Measurements from ENCODE around the gene TBC1D22A.

Gene TBC1D22A

DNA sequence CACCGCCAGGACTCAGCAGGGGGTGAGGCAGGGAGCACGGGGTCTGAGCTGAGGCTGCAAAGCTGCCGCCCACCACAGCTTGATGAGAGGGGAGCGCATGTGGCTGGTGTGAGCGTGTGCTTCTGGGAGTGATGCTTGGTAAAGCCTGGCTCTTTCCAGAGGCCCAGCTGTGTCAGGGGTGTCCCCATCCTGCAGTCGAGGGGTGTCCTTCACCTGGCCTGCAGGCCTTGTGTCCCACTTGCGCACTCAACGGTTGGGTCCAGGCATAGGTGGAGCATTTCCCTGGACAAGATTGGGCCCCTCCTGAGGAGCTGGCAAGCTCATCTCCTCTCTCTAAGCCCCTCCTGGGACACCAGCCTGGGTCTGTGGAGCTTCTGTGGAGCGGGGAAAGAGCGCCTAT is 273.9 kb downstream of the TBC1D22A start:
- H3K36me3 Mint-ChIP-seq (ENCODE audit: low read depth): no peaks in the 10 kb centered on the region
- no peak overlapping the region for H3K27ac Mint-ChIP-seq
- TF ChIP-seq, protein P1, sequence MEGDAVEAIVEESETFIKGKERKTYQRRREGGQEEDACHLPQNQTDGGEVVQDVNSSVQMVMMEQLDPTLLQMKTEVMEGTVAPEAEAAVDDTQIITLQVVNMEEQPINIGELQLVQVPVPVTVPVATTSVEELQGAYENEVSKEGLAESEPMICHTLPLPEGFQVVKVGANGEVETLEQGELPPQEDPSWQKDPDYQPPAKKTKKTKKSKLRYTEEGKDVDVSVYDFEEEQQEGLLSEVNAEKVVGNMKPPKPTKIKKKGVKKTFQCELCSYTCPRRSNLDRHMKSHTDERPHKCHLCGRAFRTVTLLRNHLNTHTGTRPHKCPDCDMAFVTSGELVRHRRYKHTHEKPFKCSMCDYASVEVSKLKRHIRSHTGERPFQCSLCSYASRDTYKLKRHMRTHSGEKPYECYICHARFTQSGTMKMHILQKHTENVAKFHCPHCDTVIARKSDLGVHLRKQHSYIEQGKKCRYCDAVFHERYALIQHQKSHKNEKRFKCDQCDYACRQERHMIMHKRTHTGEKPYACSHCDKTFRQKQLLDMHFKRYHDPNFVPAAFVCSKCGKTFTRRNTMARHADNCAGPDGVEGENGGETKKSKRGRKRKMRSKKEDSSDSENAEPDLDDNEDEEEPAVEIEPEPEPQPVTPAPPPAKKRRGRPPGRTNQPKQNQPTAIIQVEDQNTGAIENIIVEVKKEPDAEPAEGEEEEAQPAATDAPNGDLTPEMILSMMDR (IDR thresholded peaks at IDR 0.05; ENCODE audit: unreplicated experiment in 3 of 3): no peak
- H3K27me3 Mint-ChIP-seq (ENCODE audit: low read depth): peaks cover 6% of the 10 kb centered on the region
- no peak overlapping the region for H3K4me3 Mint-ChIP-seq
- H3K9me3 Mint-ChIP-seq: no peaks in the 10 kb centered on the region
- peaks cover 2% of the 10 kb centered on the region for H3K4me1 Mint-ChIP-seq

GRCh38 chr22:47036936-47037485 is 274.6 kb downstream of the TBC1D22A start:
- no peaks in the 10 kb centered on the region for H3K36me3 Mint-ChIP-seq (ENCODE audit: low read depth)
- TF ChIP-seq, protein P1 (IDR thresholded peaks at IDR 0.05; ENCODE audit: unreplicated experiment in 3 of 3): no peak
- H3K4me3 Mint-ChIP-seq: no peak overlapping the region
- H3K27me3 Mint-ChIP-seq (ENCODE audit: low read depth): peaks cover 6% of the 10 kb centered on the region
- H3K27ac Mint-ChIP-seq: no peak overlapping the region
- H3K9me3 Mint-ChIP-seq: no peaks in the 10 kb centered on the region
- H3K4me1 Mint-ChIP-seq: peaks cover 4% of the 10 kb centered on the region

GRCh38 chr22:47038206-47038835 is 275.9 kb downstream of the TBC1D22A start:
- Mint-ChIP-seq H3K4me1 (peaks cover 5% of the 10 kb centered on the region), H3K9me3 (no peaks in the 10 kb centered on the region), H3K36me3 (ENCODE audit: low read depth) (no peaks in the 10 kb centered on the region), H3K27ac (peak overlapping the region in 1 of 3 experiments; percentile 40), H3K4me3 (no peak overlapping the region), H3K27me3 (ENCODE audit: low read depth) (peaks cover 4% of the 10 kb centered on the region)
- TF ChIP-seq, protein P1 (IDR thresholded peaks at IDR 0.05; ENCODE audit: unreplicated experiment in 3 of 3): no peak

GRCh38 chr22:47039356-47039755 is 276.9 kb downstream of the TBC1D22A start:
- Mint-ChIP-seq H3K27ac (no peak overlapping the region), H3K27me3 (ENCODE audit: low read depth) (no peaks in the 10 kb centered on the region), H3K9me3 (no peaks in the 10 kb centered on the region), H3K4me1 (peaks cover 15% of the 10 kb centered on the region), H3K36me3 (ENCODE audit: low read depth) (no peaks in the 10 kb centered on the region), H3K4me3 (no peak overlapping the region)
- TF ChIP-seq, protein P1 (IDR thresholded peaks at IDR 0.05; ENCODE audit: unreplicated experiment in 3 of 3): no peak

DNA sequence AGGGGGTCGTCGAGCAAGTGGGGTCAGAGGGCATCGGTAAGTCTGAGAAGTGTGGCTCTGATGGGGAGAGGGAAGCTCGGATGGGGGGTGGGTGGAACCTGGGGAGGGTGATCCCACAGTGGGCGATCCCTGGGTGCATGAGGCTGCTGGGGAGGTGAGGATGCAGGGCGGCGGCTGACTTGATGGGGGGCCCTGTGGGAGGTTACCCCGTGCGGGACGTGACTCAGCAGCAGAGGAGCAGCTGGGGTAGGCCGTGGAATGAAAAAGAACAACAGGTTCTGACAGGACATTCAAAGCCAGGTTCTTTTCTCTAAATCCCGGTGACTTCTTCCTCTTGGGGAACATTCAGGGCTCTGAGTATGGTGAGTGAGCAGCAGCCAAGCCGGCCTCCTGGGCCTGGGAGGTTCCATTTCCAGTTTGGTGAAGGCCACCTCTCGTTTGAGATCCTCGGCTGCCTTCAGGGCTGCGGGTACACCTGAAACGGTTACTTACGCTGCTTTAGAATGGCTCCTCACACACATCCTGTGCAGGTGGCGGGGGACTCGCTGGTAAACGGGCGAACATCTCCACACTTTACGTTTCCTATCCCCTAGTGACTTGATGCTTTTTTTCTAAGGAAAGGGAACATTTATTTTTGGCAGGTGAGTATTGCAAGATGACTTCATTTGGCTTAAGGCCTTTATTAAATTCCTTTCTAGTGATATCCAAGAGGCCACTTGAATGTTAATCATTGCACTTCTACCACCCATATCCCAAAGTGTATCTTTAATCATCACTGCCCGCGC is 278.2 kb downstream of the TBC1D22A start:
- peaks cover 26% of the 10 kb centered on the region for H3K4me1 Mint-ChIP-seq
- TF ChIP-seq, protein P1 (IDR thresholded peaks at IDR 0.05; ENCODE audit: unreplicated experiment in 3 of 3): no peak
- H3K36me3 Mint-ChIP-seq (ENCODE audit: low read depth): no peaks in the 10 kb centered on the region
- no peak overlapping the region for H3K4me3 Mint-ChIP-seq
- peaks cover 3% of the 10 kb centered on the region for H3K27me3 Mint-ChIP-seq (ENCODE audit: low read depth)
- H3K9me3 Mint-ChIP-seq: no peaks in the 10 kb centered on the region
- H3K27ac Mint-ChIP-seq: no peak overlapping the region
